ENCODE measurements around the gene TCEAL9.
"Not testable (repeated sequence)": the region's sequence is repeated elsewhere in the genome, so short reads cannot be mapped to it uniquely, and the experiment has no call there.

Gene TCEAL9

GRCh38 chrX:103376118-103376978 is 20.0 kb downstream of the TCEAL9 start, which contains the start of gene BEX3:
BEX3 (plus strand) TSS chrX:103376538; CDS start chrX:103377522, 984 bp downstream.
- no peak for DNase-seq

GRCh38 chrX:103376979-103377324 is 20.6 kb downstream of the TCEAL9 start:
- no peak for DNase-seq

- no peak for DNase-seq
Measured at GRCh38 chrX:103378990-103379389, 22.7 kb downstream of the TCEAL9 start.

GRCh38 chrX:103382877-103383276 is 26.6 kb downstream of the TCEAL9 start:
- no peak for DNase-seq

GRCh38 chrX:103384672-103385071 is 28.4 kb downstream of the TCEAL9 start:
- DNase-seq, result no peak

- not testable (repeated sequence) for DNase-seq
Measured at GRCh38 chrX:103385283-103385830, 29.1 kb downstream of the TCEAL9 start.

GRCh38 chrX:103386332-103386731 is 30.0 kb downstream of the TCEAL9 start:
- no peak for DNase-seq

- no peak for DNase-seq
Measured at GRCh38 chrX:103393487-103393886, 37.2 kb downstream of the TCEAL9 start.

- DNase-seq, result no peak
Measured at GRCh38 chrX:103396186-103396585, 39.9 kb downstream of the TCEAL9 start.

- DNase-seq, result no peak
Measured at GRCh38 chrX:103396660-103397059, 40.4 kb downstream of the TCEAL9 start.

GRCh38 chrX:103397707-103398106 is 41.4 kb downstream of the TCEAL9 start:
- DNase-seq, result no peak

GRCh38 chrX:103398421-103398864 is 42.1 kb downstream of the TCEAL9 start:
- no peak for DNase-seq

GRCh38 chrX:103399744-103400143 is 43.4 kb downstream of the TCEAL9 start:
- DNase-seq, result no peak

- no peak for DNase-seq
Measured at GRCh38 chrX:103400931-103401330, 44.6 kb downstream of the TCEAL9 start.

GRCh38 chrX:103404231-103405008 is 48.1 kb downstream of the TCEAL9 start:
- DNase-seq, result peak; percentile 52

GRCh38 chrX:103405009-103405333 is 48.7 kb downstream of the TCEAL9 start:
- DNase-seq, result no peak

- no peak for DNase-seq
Measured at GRCh38 chrX:103406256-103406655, 50.0 kb downstream of the TCEAL9 start.

- no peak for DNase-seq
Measured at GRCh38 chrX:103407776-103408175, 51.5 kb downstream of the TCEAL9 start.
